ENCODE data around the gene PODN.

PODN gene

DNA sequence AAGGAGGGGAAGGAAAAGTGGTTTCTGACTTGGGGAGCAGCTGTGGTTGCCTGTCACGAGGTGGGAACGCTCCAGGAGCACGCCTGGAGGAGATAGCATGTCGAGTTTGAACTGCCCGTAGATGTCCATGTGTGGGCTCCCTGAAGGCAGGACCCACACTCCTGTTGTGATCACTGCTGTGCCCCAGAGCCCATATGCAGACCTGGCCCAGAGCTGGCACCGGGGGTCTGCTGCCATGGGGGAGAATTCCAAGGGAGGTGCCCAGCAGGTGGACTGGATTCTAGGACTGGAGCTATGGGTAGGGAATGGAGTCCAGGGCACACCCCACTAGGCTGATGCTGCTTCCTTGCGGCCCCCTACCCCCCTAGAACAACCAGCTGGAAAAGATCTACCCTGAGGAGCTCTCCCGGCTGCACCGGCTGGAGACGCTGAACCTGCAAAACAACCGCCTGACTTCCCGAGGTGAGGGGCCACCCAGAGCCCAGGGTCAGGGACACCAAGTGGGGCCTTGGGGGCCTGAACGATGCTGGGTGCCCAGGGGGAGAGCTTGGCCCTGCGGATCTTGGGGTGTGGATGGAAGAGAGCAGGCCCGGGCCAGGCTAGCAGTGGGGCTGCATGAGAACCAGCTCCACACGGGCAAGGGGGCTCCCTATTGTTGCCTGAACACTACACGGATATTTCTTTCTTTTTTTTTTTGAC lies 9.3 kb downstream of the PODN start:
- intact Hi-C loops (cut with DNase I) = no loop called here

GRCh38 chr1:53071915-53072314 lies 9.9 kb downstream of the PODN start:
- intact Hi-C loops (cut with DNase I) = no loop called here
- DNase-seq = no peak

More for the DNA sequence above, 9.3 kb downstream of the PODN start:
- peak in 20 of 42 donors; percentile 1 to 38 (median 10) for DNase-seq

DNA sequence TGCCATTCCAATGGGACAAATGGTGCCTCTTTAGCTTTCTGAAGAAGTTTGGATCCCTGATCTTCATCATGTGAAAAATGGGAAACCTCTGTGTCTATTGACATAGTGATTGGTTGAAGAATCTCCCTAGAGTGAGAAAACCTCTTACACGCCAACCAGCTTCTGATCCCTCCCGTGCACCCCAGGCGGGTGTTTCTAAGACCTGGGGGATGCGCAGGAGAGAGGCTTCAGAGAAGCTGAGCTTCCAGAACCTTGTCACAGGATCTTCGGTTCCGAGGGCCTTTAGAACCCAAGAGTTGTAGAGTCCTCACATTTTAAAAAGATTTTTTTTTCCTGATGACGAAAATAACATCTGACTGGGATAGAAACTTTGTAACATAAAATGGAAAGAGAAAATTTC lies 11.3 kb downstream of the PODN start:
- intact Hi-C loops (cut with DNase I) = no loop called here
- DNase-seq = peak in 11 of 42 donors; percentile 2 to 38 (median 10)

GRCh38 chr1:53073868-53074311 lies 11.9 kb downstream of the PODN start:
- peak in 20 of 42 donors; percentile 4 to 52 (median 18) for DNase-seq

DNA sequence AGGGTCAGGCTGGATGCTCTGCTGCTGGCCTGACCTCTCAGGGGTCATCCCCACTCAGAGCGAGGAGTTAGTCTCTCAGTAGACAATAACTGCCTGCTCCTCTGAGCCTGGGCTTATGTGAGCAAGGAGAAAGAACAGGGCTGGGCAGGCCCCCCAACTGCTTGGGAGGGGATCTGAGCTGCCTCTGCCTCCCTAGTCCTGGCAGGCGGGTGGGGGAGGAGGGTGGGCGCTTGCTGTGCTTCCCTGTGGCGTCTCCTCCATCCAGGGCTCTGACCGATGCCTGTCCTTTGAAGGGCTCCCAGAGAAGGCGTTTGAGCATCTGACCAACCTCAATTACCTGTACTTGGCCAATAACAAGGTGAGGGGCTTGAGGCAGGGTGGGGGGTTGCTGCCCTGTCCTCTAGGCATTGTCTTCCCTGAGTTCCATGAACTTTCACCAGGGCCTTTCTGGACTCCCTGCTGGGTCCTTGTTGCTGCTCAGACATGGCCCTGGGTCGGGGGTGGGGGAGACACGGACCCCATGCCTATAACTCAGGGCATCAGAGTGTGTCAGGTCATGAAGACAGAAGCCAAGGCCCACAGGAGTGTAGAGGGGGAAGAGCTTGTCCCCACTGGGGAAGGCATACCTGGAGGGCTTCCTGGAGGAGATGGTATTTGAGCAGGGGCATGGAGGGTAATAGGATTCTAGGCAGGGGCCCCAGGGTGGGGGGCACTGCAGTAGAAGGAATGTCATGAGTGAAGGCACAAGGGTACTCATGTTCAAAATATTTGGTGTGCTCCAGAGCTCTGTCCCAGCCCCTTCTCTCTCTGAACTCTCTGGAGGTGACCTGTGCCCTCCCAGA lies 12.5 kb downstream of the PODN start:
- intact Hi-C loops (cut with DNase I) = no loop called here
- DNase-seq = peak in 8 of 42 donors; percentile 2 to 7 (median 5)

More at GRCh38 chr1:53073868-53074311, 11.9 kb downstream of the PODN start:
- intact Hi-C loops (cut with DNase I) = no loop called here

DNA sequence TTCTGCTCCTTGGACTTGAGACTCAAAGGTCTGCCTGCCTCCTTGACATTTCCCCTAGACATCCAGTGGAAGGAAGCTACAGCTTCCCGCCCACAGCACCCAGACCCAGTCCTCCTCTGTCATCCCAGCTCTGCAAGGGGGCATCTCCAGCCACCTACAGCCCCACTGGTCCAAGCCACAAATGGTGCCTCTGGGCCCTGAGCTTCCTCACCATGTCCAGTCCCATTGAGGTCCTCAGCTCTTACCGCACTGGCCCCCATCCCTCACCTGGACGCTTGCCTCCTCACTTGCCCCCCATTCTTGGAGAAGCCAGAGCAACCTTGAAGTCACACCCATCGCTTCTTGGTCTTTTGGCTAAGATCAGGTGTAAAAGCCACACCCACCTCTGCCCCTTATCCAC lies 13.2 kb downstream of the PODN start:
- peak in 6 of 42 donors; percentile 0 to 18 (median 7) for DNase-seq

DNA sequence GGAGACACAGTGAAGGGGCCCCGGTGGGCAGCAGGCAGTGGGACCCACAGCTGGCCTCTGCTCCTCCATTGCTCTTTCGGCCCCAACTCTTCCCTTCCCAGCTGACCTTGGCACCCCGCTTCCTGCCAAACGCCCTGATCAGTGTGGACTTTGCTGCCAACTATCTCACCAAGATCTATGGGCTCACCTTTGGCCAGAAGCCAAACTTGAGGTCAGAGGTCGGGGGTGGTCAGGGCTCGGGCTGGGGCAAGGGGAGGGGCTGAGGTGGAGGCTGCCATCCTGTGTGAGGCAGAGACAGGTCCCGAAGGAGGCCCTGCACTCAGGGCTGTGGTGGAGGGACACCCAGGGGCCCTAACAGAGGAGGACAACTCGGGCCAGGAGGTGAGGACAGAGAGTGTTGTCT lies 13.7 kb downstream of the PODN start:
- intact Hi-C loops (cut with DNase I) = no loop called here
- DNase-seq = peak in 5 of 42 donors; percentile 3 to 26 (median 15)

More for the DNA sequence above, 13.2 kb downstream of the PODN start:
- intact Hi-C loops (cut with DNase I) = no loop called here

DNA sequence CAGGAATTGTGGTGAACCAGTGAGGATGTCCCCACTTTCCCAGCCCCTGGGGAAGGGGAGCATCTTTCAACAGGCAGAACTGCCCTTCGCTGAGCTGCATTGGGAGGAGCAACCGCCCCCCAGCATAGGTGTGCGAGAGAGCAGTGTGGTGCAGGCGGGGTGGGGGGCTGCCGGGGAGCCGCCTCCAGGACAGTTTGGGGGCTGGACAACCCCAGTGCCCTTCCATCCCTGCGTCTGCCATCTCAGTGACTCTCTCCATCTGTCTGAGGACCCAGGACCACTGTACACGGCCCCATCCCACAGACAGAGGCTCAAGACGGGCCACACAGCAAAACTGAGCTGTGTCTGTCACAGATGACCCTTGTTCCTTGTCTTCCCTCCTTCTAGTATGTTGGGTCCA lies 14.2 kb downstream of the PODN start:
- intact Hi-C loops (cut with DNase I) = no loop called here
- peak in 4 of 42 donors; percentile 1 to 36 (median 5) for DNase-seq

- intact Hi-C loops (cut with DNase I) = no loop called here
- DNase-seq = peak in 3 of 42 donors; percentile 2 to 32 (median 14)
Measured at GRCh38 chr1:53076721-53077598, 14.9 kb downstream of the PODN start.

GRCh38 chr1:53077599-53077965 lies 15.6 kb downstream of the PODN start:
- intact Hi-C loops (cut with DNase I) = no loop called here
- no peak for DNase-seq

DNA sequence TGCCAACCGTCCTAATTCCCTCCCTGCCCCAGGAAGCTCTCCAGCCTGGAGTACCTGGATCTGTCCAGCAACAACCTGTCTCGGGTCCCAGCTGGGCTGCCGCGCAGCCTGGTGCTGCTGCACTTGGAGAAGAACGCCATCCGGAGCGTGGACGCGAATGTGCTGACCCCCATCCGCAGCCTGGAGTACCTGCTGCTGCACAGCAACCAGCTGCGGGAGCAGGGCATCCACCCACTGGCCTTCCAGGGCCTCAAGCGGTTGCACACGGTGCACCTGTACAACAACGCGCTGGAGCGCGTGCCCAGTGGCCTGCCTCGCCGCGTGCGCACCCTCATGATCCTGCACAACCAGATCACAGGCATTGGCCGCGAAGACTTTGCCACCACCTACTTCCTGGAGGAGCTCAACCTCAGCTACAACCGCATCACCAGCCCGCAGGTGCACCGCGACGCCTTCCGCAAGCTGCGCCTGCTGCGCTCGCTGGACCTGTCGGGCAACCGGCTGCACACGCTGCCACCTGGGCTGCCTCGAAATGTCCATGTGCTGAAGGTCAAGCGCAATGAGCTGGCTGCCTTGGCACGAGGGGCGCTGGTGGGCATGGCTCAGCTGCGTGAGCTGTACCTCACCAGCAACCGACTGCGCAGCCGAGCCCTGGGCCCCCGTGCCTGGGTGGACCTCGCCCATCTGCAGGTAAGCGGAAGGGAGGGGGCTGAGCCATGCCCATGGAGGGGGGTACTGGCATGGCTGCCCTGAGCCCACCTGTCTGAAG lies 16.5 kb downstream of the PODN start:
- DNase-seq = no peak
- intact Hi-C loops (cut with DNase I) = no loop called here

DNA sequence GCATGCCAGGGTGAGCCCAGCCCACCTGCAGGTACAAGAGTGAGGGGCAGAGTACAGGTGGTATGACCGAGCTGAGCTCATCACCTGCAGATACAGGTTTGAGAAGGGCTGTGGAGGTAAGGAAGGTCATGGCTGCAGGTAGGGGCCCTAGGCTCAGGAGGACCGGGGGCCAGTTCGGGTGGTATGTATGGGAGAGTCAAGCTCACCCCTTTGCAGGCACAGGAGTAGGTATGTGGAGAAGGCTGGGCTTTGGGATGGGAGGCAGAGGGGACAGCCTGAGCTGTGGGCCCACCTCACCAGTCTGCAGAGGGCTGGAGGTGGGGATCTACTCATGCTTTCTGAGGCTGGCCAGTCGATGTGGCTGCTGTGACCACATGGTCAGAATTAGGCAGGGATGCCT lies 17.2 kb downstream of the PODN start:
- intact Hi-C loops (cut with DNase I) = no loop called here

DNA sequence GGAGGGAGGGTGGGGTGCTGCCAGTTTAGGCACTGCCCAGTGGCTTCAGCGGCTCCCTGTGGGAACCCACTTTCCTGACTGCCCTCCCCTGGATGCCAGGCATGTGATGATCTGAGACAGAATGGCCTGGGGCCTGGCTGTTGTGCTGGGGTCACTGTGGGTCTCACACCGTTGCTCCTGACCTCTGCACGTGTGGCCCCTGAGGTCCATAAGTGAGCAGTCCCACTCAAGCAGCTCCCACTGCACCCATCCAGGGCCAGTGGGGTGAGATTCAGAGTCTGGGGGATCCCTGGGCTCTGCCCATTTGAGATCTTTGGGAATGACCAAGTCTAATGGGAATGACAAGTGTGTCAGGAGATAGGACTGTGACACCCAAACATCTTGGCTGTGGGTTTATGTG lies 18.0 kb downstream of the PODN start:
- DNase-seq = no peak
- intact Hi-C loops (cut with DNase I) = no loop called here

More for the DNA sequence above, 17.2 kb downstream of the PODN start:
- no peak for DNase-seq

DNA sequence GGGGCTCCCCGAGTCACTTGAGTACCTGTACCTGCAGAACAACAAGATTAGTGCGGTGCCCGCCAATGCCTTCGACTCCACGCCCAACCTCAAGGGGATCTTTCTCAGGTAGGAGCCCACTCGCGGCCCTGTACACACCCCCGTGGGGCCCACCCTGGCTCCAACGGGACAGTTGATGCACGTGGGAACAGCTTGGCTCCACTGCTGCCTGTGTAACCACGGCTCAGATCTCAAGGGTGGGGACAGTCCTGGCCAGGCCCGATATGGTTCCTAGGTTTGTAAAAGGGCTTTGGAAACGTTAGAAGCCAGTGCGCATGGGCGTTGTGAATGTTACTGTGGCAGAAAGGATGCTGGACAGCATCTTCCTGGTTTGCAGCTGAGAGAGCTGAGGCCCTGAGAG lies 18.8 kb downstream of the PODN start:
- intact Hi-C loops (cut with DNase I) = no loop called here
- DNase-seq = no peak

DNA sequence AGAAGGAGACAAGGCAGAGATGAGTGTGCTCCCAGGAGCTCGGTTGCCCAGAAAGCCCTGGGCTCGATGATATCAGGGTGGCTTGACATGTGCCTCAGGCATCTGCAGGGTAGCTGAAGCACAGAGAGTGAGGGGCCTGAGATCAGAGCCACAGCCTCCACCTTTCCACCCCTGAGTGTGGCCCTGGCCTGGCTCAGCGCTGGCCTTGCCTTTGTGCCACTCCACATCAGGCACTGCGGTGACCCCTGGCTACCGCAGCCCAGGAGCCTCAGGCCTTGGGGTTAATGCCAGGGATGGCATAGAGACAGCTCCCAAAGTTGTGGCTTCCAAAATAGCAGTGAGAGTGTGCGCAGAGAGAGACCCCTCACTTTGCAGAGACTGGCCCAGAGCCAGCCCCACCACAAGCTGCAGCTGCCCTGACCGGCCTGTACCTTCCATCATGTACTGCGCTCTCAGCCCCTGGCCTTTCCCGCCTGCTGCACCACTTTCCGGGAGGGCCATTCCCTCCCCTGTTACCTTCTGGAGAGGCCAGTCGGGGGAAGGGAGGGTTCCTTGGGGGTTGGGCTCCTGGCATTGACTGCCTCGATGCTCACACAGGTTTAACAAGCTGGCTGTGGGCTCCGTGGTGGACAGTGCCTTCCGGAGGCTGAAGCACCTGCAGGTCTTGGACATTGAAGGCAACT lies 19.5 kb downstream of the PODN start:
- no peak for DNase-seq
- intact Hi-C loops (cut with DNase I) = no loop called here

GRCh38 chr1:53082826-53083455 lies 20.9 kb downstream of the PODN start:
- intact Hi-C loops (cut with DNase I) = no loop called here
- no peak for DNase-seq
